ENCODE results near the gene MLH1. TPM values are rescaled to one million over a fixed set of nuclear protein-coding genes. Genes with fewer than 3 reads are reported as not detected.
"Not testable (repeated sequence)": the region's sequence is repeated elsewhere in the genome, so short reads cannot be mapped to it uniquely, and the experiment has no call there.

MLH1 gene
- polyA plus RNA-seq, 1 experiment: 38.2 TPM

DNA sequence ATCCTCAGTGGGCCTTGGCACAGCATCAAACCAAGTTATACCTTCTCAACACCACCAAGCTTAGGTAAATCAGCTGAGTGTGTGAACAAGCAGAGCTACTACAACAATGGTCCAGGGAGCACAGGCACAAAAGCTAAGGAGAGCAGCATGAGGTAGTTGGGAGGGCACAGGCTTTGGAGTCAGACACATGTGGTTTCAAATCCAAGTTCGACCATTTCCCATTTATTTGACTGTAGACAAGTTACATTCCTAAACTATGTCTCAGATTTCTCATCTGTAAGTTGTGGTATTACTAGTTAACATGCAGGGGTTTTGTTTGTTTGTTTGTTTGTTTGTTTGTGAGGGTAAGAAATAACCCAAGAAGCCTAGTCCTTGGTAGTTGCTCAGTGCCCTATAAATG is 46.9 kb downstream of the MLH1 start:
- H3K27ac ChIP-seq (ENCODE audit: low read depth, low read length): no peak overlapping the region
- ChIA-PET POLR2A (no interaction called here), CTCF (no interaction called here)
- H3K27me3 ChIP-seq (ENCODE audit: control insufficient read depth, insufficient read depth, low read length): no peaks in the 10 kb centered on the region
- H3K4me3 ChIP-seq (ENCODE audit: low read depth, low read length): no peak overlapping the region
- DNase-seq (ENCODE audit: low read depth, low spot score): no peak
- H3K9me3 ChIP-seq (ENCODE audit: control insufficient read depth, insufficient read depth, low read length): peaks cover 5% of the 10 kb centered on the region
- TF ChIP-seq, protein P1, sequence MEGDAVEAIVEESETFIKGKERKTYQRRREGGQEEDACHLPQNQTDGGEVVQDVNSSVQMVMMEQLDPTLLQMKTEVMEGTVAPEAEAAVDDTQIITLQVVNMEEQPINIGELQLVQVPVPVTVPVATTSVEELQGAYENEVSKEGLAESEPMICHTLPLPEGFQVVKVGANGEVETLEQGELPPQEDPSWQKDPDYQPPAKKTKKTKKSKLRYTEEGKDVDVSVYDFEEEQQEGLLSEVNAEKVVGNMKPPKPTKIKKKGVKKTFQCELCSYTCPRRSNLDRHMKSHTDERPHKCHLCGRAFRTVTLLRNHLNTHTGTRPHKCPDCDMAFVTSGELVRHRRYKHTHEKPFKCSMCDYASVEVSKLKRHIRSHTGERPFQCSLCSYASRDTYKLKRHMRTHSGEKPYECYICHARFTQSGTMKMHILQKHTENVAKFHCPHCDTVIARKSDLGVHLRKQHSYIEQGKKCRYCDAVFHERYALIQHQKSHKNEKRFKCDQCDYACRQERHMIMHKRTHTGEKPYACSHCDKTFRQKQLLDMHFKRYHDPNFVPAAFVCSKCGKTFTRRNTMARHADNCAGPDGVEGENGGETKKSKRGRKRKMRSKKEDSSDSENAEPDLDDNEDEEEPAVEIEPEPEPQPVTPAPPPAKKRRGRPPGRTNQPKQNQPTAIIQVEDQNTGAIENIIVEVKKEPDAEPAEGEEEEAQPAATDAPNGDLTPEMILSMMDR (IDR thresholded peaks at IDR 0.05; ENCODE audit: low read depth, low read length): no peak

DNA sequence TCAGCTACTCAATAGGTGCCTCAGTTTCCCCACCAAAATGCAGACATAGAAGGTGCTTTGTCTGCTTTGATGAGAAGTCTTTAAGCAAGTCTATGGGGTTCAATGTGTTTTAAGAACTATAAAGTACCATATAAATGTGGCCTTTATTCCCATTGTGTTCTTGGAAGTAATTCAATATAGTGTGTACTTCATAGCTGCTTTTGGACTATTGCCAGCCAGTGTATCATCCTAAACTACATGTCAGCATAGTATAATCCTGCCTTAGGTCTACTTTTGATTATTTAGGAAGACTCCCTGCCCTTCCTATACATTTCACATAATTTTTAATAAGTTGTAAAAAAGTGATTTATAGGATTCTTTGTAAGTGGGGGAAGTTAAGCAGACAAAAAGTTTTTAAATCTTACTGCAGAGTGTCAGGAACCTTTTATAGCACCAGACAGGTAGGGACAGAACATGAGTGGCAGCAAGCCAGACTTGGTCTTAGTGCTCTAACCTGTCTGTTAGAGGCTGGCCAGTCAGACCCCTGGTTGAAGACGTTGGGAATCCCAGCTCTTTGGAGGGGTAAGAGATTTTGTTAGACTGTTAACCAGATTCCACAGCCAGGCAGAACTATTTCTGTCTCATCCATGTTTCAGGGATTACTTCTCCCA is 48.4 kb downstream of the MLH1 start:
- POLR2A ChIA-PET: no interaction called here
- Histone ChIP-seq H3K4me3 (ENCODE audit: low read depth, low read length) (no peak overlapping the region), H3K27ac (ENCODE audit: low read depth, low read length) (no peak overlapping the region), H3K9me3 (ENCODE audit: control insufficient read depth, insufficient read depth, low read length) (no peaks in the 10 kb centered on the region), H3K27me3 (ENCODE audit: control insufficient read depth, insufficient read depth, low read length) (no peaks in the 10 kb centered on the region)
- TF ChIP-seq, protein P1 (IDR thresholded peaks at IDR 0.05; ENCODE audit: low read depth, low read length): no peak
- no peak for DNase-seq (ENCODE audit: low read depth, low spot score)
- CTCF ChIA-PET: no interaction called here

DNA sequence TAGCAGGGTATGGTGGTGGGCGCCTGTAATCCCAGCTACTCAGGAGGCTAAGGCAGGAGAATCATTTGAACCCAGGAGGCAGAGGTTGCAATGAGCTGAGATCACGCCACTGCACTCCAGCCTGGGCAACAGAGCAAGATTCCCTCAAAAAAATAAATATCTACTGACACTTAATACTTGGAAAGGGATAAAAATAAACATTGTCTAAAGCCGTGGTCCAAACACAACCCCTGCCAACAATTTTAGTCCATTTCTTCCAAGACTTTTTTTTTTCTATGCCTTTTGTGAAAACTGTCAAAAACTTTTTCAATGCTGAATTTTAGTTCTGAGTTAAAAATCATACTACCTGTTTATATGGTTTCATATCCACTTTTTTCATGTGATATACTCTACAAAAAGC is 49.4 kb downstream of the MLH1 start:
- H3K9me3 ChIP-seq (ENCODE audit: control insufficient read depth, insufficient read depth, low read length); POLR2A ChIA-PET: not testable (repeated sequence)

DNA sequence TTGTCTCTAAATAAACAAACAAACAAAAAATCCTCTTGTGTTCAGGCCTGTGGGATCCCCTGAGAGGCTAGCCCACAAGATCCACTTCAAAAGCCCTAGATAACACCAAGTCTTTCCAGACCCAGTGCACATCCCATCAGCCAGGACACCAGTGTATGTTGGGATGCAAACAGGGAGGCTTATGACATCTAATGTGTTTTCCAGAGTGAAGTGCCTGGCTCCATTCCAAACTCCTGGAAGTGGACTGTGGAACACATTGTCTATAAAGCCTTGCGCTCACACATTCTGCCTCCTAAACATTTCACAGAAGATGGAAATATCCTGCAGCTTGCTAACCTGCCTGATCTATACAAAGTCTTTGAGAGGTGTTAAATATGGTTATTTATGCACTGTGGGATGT is 57.0 kb downstream of the MLH1 start:
- POLR2A ChIA-PET: no interaction called here
- Histone ChIP-seq H3K27ac (ENCODE audit: low read depth, low read length) (no peak overlapping the region), H3K9me3 (ENCODE audit: control insufficient read depth, insufficient read depth, low read length) (no peaks in the 10 kb centered on the region), H3K27me3 (ENCODE audit: control insufficient read depth, insufficient read depth, low read length) (no peaks in the 10 kb centered on the region), H3K4me3 (ENCODE audit: low read depth, low read length) (no peak overlapping the region)
- TF ChIP-seq, protein P1 (IDR thresholded peaks at IDR 0.05; ENCODE audit: low read depth, low read length): no peak
- DNase-seq (ENCODE audit: low read depth, low spot score): no peak
- CTCF ChIA-PET: no interaction called here

More for the DNA sequence above, 49.4 kb downstream of the MLH1 start:
- H3K4me3 ChIP-seq (ENCODE audit: low read depth, low read length); H3K27ac ChIP-seq (ENCODE audit: low read depth, low read length); CTCF ChIA-PET; H3K27me3 ChIP-seq (ENCODE audit: control insufficient read depth, insufficient read depth, low read length); DNase-seq (ENCODE audit: low read depth, low spot score): not testable (repeated sequence)

DNA sequence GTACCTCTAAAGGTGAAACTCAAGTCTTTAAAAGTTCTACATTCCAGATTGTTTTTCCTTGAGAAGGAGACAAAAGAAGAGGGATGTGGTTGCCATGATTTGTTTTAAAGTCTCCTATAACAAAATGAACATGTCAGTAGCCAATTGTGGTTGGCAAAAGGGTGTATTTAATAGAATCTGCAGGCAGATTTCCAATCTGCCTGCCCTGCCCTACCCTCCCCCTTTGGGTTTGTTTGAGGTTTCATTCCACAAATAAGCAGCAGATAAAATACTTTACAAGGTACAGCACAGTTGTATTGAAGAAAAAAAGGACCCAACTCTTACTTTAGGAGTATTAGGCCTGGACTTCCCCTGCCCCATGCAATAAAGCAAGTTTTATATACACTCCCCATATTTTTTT is 59.5 kb downstream of the MLH1 start:
- H3K27ac ChIP-seq (ENCODE audit: low read depth, low read length): no peak overlapping the region
- no peak for DNase-seq (ENCODE audit: low read depth, low spot score)

More for the DNA sequence above, 59.5 kb downstream of the MLH1 start:
- Histone ChIP-seq H3K27me3 (ENCODE audit: control insufficient read depth, insufficient read depth, low read length) (no peaks in the 10 kb centered on the region), H3K4me3 (ENCODE audit: low read depth, low read length) (no peak overlapping the region), H3K9me3 (ENCODE audit: control insufficient read depth, insufficient read depth, low read length) (no peaks in the 10 kb centered on the region)
- POLR2A ChIA-PET: no interaction called here
- CTCF ChIA-PET: no interaction called here
- TF ChIP-seq, protein P1 (IDR thresholded peaks at IDR 0.05; ENCODE audit: low read depth, low read length): no peak

Measured in AG04450 (cell line).